Hepatocyte (in vitro differentiated cells): Measurements from ENCODE around the gene TBATA. TPM values are rescaled to one million over a fixed set of nuclear protein-coding genes. Genes with fewer than 3 reads are reported as not detected.
"Not testable (repeated sequence)": the region's sequence is repeated elsewhere in the genome, so short reads cannot be mapped to it uniquely, and the experiment has no call there.

ENCODE experiments used
- DNase-seq: peaks from one replicate; pipeline ENCODE4 v3.0.0-alpha.2; 2016; ENCODE audit warnings: low spot score
- H2AFZ ChIP-seq: fragments of 200-600 bp; sonication (generic); 2 replicates; pipeline ENCODE4 v1.6.0; 2016; ENCODE audit warnings: antibody characterized with exemption, mild to moderate bottlenecking
- H3K27ac ChIP-seq: fragments of 200-600 bp; sonication (generic); 2 replicates; pipeline ENCODE4 v1.5.1; 2016; ENCODE audit warnings: mild to moderate bottlenecking
- H3K27me3 ChIP-seq: fragments of 200-600 bp; sonication (generic); 2 replicates; pipeline ENCODE4 v1.6.1; 2016
- H3K36me3 ChIP-seq: fragments of 200-600 bp; sonication (generic); replicated peaks from 2 replicates; pipeline ENCODE4 v1.5.1; 2016; ENCODE audit warnings: low read depth; ENCODE audit not compliant: insufficient read depth
- H3K4me1 ChIP-seq: fragments of 200-600 bp; sonication (generic); 2 replicates; pipeline ENCODE4 v1.5.1; 2016; ENCODE audit warnings: mild to moderate bottlenecking, moderate library complexity; ENCODE audit not compliant: insufficient read depth
- H3K4me2 ChIP-seq: fragments of 200-600 bp; sonication (generic); 2 replicates; pipeline ENCODE4 v1.6.0; 2016
- H3K4me3 ChIP-seq: fragments of 200-600 bp; sonication (generic); 2 replicates; pipeline ENCODE4 v1.5.1; 2016; ENCODE audit warnings: mild to moderate bottlenecking
- H3K79me2 ChIP-seq: fragments of 200-600 bp; sonication (generic); 2 replicates; pipeline ENCODE4 v1.6.0; 2017; ENCODE audit warnings: mild to moderate bottlenecking
- H3K9me2 ChIP-seq: fragments of 200-600 bp; sonication (generic); replicated peaks from 2 replicates; pipeline ENCODE4 v1.6.0; 2017; ENCODE audit warnings: mild to moderate bottlenecking; ENCODE audit not compliant: insufficient read depth
- H3K9me3 ChIP-seq: fragments of 200-600 bp; sonication (generic); 2 replicates; pipeline ENCODE4 v1.5.1; 2016; ENCODE audit warnings: low read depth, mild to moderate bottlenecking
- H4K20me1 ChIP-seq: fragments of 200-600 bp; sonication (generic); 2 replicates; pipeline ENCODE4 v1.6.0; 2016; ENCODE audit warnings: mild to moderate bottlenecking; ENCODE audit not compliant: insufficient read depth, poor library complexity, severe bottlenecking
- EZH2 ChIP-seq: fragments of 200-600 bp; sonication (generic); IDR thresholded peaks from 2 replicates; pipeline ENCODE4 v1.6.1; 2016; ENCODE audit warnings: antibody characterized with exemption, mild to moderate bottlenecking, borderline replicate concordance
- EZH2phosphoT487 ChIP-seq: fragments of 200-600 bp; sonication (generic); IDR thresholded peaks from one replicate; pipeline ENCODE4 v1.6.1; 2018; ENCODE audit warnings: antibody characterized with exemption, mild to moderate bottlenecking, low read depth, moderate library complexity; ENCODE audit not compliant: unreplicated experiment, severe bottlenecking
- WGBS: methylation state at CpG from one replicate; pipeline ENCODE4 v1.1.6; 2016; ENCODE audit warnings: low lambda C conversion rate; ENCODE audit errors: missing lambda C conversion rate; 5-methylcytosine and 5-hydroxymethylcytosine counted together
- polyA plus RNA-seq: library from polyadenylated mRNA; unstranded; fragments of >200 nt; fragmentation: Nextera tagmentation; extraction: Ambion mirVana; gene quantifications from 2 replicates; pipeline ENCODE4 v1.2.1, GENCODE V29; 2016
- total RNA-seq: library from RNA; depleted of rRNA; stranded (reverse); fragments of >200 nt; gene quantifications from 2 replicates; pipeline ENCODE4 v1.2.3, GENCODE V29; 2014
- TF ChIP-seq, protein P1 (sequence below): fragments of 200-600 bp; sonication (generic); IDR thresholded peaks from 2 replicates; pipeline ENCODE4 v1.5.1; 2016; ENCODE audit warnings: antibody characterized with exemption, mild to moderate bottlenecking; ENCODE audit not compliant: poor library complexity

Gene TBATA
- total and polyA plus RNA-seq, 2 experiments from 2014 or later = not detected

- Histone ChIP-seq H3K9me3 (no peaks in the 10 kb centered on the region), H3K27ac (no peak overlapping the region), H3K79me2 (no peaks in the 10 kb centered on the region), H3K4me3 (no peak overlapping the region), H3K4me2 (no peak overlapping the region), H3K4me1 (no peaks in the 10 kb centered on the region), H3K9me2 (no peaks in the 10 kb centered on the region), H3K36me3 (no peaks in the 10 kb centered on the region), H3K27me3 (no peaks in the 10 kb centered on the region), H2AFZ (no peak overlapping the region), H4K20me1 (no peaks in the 10 kb centered on the region)
- DNase-seq = no peak
- WGBS = 87% methylated on average over 8 of the region's 8 CpGs
- TF ChIP-seq EZH2phosphoT487 = no peak
- TF ChIP-seq, protein P1, sequence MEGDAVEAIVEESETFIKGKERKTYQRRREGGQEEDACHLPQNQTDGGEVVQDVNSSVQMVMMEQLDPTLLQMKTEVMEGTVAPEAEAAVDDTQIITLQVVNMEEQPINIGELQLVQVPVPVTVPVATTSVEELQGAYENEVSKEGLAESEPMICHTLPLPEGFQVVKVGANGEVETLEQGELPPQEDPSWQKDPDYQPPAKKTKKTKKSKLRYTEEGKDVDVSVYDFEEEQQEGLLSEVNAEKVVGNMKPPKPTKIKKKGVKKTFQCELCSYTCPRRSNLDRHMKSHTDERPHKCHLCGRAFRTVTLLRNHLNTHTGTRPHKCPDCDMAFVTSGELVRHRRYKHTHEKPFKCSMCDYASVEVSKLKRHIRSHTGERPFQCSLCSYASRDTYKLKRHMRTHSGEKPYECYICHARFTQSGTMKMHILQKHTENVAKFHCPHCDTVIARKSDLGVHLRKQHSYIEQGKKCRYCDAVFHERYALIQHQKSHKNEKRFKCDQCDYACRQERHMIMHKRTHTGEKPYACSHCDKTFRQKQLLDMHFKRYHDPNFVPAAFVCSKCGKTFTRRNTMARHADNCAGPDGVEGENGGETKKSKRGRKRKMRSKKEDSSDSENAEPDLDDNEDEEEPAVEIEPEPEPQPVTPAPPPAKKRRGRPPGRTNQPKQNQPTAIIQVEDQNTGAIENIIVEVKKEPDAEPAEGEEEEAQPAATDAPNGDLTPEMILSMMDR = no peak
- TF ChIP-seq EZH2 = no peak
These were observed 13.6 kb downstream of the TBATA start for GRCh38 chr10:70771311-70772194.

DNA sequence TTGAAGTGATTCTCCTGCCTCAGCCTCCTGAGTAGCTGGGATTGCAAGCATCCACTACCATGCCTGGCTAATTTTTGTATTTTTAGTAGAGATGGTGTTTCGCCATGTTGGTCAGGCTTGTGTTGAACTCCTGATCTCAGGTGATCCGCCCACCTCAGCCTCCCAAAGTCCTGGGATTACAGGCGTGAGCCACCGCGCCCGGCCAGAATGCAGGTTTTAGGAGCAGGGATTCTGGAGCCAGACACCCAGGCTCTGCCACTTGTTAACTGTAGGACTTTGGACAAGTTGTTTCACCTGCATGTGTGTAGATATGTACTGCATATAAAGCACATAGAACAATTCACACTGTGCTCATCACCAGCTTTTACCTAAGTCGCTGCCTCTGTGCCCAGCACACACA lies 14.7 kb downstream of the TBATA start:
- H3K79me2 ChIP-seq, H3K9me3 ChIP-seq, H3K4me2 ChIP-seq, H3K27ac ChIP-seq, H4K20me1 ChIP-seq, H3K9me2 ChIP-seq, H3K4me3 ChIP-seq, H3K4me1 ChIP-seq, DNase-seq, H3K27me3 ChIP-seq, H2AFZ ChIP-seq, H3K36me3 ChIP-seq: not testable (repeated sequence)
- 90% methylated on average over 7 of the region's 7 CpGs for WGBS

DNA sequence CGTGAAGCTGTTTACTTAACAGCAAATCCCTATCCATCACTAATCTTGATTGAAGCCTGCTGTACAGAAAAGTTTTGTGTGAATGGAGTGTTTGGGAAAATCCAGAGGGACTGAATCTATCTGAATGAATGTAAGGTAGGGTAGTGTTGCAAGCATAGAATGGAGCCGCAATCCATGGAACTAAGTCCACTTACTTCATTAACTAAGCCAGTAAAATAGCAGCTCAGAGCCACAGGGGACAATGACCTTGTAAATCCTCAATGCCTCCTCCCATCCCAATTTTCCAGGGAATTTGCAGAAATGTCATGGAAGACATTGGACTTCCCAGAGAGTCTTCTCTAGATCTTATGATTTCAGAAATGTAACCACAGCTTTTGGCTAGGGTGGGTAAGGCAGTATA lies 15.2 kb downstream of the TBATA start:
- no peaks in the 10 kb centered on the region for H3K9me3 ChIP-seq
- H3K4me3 ChIP-seq = no peak overlapping the region
- H3K27me3 ChIP-seq = no peaks in the 10 kb centered on the region
- no peaks in the 10 kb centered on the region for H3K9me2 ChIP-seq
- no peak overlapping the region for H3K4me2 ChIP-seq
- 53% methylated on average over 2 of the region's 2 CpGs for WGBS
- no peak overlapping the region for H2AFZ ChIP-seq
- H3K27ac ChIP-seq = no peak overlapping the region
- TF ChIP-seq EZH2 (no peak), EZH2phosphoT487 (no peak)
- TF ChIP-seq, protein P1 = no peak
- H3K36me3 ChIP-seq = no peaks in the 10 kb centered on the region
- DNase-seq = no peak
- H4K20me1 ChIP-seq = no peaks in the 10 kb centered on the region
- H3K79me2 ChIP-seq = no peaks in the 10 kb centered on the region
- no peaks in the 10 kb centered on the region for H3K4me1 ChIP-seq

DNA sequence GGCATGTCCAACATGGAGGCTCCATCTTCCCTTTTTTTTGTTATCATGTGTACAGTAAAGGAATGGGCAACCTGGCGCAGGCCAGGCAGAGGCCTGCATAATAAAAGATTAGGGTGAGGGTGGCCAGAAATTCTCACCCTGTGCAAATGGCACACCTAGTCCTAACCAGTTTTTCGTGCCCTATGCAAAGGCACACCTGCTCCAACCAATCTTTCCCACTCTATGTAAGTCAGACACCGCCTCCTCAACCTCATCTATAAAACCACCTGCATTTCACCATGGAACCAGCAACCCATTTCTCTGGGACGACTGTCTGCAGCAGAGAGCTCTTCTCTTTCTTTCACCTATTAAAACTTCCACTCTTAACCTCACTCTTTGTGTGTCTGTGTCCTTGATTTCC lies 16.1 kb downstream of the TBATA start:
- no peaks in the 10 kb centered on the region for H3K27me3 ChIP-seq
- no peak for DNase-seq
- H2AFZ ChIP-seq = no peak overlapping the region
- no peak overlapping the region for H3K4me3 ChIP-seq
- no peaks in the 10 kb centered on the region for H3K9me2 ChIP-seq
- WGBS = 93% methylated on average over 4 of the region's 4 CpGs
- H3K79me2 ChIP-seq = no peaks in the 10 kb centered on the region
- no peaks in the 10 kb centered on the region for H3K36me3 ChIP-seq
- no peaks in the 10 kb centered on the region for H3K4me1 ChIP-seq
- H3K4me2 ChIP-seq = no peak overlapping the region
- no peak overlapping the region for H3K27ac ChIP-seq
- no peaks in the 10 kb centered on the region for H4K20me1 ChIP-seq
- TF ChIP-seq EZH2phosphoT487 (no peak), EZH2 (no peak)
- TF ChIP-seq, protein P1 = no peak
- no peaks in the 10 kb centered on the region for H3K9me3 ChIP-seq

DNA sequence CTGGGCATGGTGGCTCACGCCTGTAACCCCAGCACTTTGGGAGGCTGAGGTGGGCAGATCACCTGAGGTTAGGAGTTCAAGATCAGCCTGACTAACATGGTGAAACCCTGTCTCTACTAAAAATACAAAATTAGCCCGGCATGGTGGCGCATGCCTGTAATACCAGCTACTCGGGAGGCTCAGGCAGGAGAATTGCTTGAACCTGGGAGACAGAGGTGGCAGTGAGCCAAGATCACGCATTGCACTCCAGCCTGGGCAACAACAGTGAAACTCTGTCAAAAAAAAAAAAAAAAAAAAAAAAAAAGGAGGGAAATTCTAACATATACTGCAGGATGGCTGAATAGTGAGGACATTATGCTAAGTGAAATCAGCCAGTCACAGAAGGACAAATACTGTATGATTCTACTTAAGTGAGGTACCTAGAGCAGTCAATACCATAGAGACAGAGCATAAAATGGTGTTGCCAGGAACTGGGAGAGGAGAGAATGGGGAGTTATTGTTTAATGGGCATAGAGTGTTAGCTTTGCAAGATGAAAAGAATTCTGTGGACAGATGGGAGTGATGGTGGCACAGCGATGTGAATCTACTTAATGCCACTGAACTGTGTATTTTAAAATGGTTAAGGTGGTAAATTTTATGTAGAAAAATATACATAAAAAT lies 17.0 kb downstream of the TBATA start:
- DNase-seq, H3K79me2 ChIP-seq, H3K27ac ChIP-seq, H2AFZ ChIP-seq, H3K9me2 ChIP-seq, H3K9me3 ChIP-seq, H3K4me3 ChIP-seq, H3K4me1 ChIP-seq, H3K4me2 ChIP-seq, H4K20me1 ChIP-seq, H3K36me3 ChIP-seq, H3K27me3 ChIP-seq: not testable (repeated sequence)
- WGBS = 78% methylated on average over 6 of the region's 6 CpGs
